NCI-H1417 (cell line): ENCODE measurements around the gene TMEM52B.
"Not testable (repeated sequence)": the region's sequence is repeated elsewhere in the genome, so short reads cannot be mapped to it uniquely, and the experiment has no call there.

Source experiments
- DNase-seq, 3 experiments: peaks; one replicate each; lab custom pipeline; 2025; lab: John Stamatoyannopoulos, UW

TMEM52B gene

GRCh38 chr12:10211940-10212738, 33.3 kb downstream of the TMEM52B start:
- peak; percentile 74 to 93 (median 84) for DNase-seq

GRCh38 chr12:10212739-10213131, 33.9 kb downstream of the TMEM52B start, which contains the start of gene GABARAPL1:
Gene GABARAPL1 (plus strand): TSS chr12:10212877. CDS start chr12:10213130, 253 bp downstream.
- DNase-seq, result peak; percentile 64 to 91 (median 82)

- DNase-seq, result peak; percentile 21 to 86 (median 82)
These were observed 34.6 kb downstream of the TMEM52B start for GRCh38 chr12:10213168-10214135.

GRCh38 chr12:10214136-10214894, 35.5 kb downstream of the TMEM52B start:
- no peak for DNase-seq

- no peak for DNase-seq
These were observed 36.0 kb downstream of the TMEM52B start for GRCh38 chr12:10214895-10215267.

GRCh38 chr12:10215436-10215835, 36.6 kb downstream of the TMEM52B start:
- DNase-seq, result no peak

- not testable (repeated sequence) for DNase-seq
These were observed 37.1 kb downstream of the TMEM52B start for GRCh38 chr12:10215946-10216345.

- no peak for DNase-seq
These were observed 39.2 kb downstream of the TMEM52B start for GRCh38 chr12:10218021-10218420.

- no peak for DNase-seq
These were observed 41.7 kb downstream of the TMEM52B start for GRCh38 chr12:10220398-10221077.

GRCh38 chr12:10221846-10222245, 43.0 kb downstream of the TMEM52B start:
- DNase-seq, result no peak

GRCh38 chr12:10223208-10223607, 44.4 kb downstream of the TMEM52B start:
- no peak for DNase-seq

- DNase-seq, result not testable (repeated sequence)
These were observed 46.6 kb downstream of the TMEM52B start for GRCh38 chr12:10225426-10225825.

GRCh38 chr12:10226086-10226485, 47.3 kb downstream of the TMEM52B start:
- DNase-seq, result no peak

- no peak for DNase-seq
These were observed 47.9 kb downstream of the TMEM52B start for GRCh38 chr12:10226731-10227130.

GRCh38 chr12:10227648-10228047, 48.8 kb downstream of the TMEM52B start:
- DNase-seq, result no peak

- DNase-seq, result no peak
These were observed 55.7 kb downstream of the TMEM52B start for GRCh38 chr12:10234562-10234961.

GRCh38 chr12:10235761-10236631, 57.2 kb downstream of the TMEM52B start:
- DNase-seq, result peak; percentile 20 to 71 (median 22)

GRCh38 chr12:10236720-10237119, 57.9 kb downstream of the TMEM52B start:
- DNase-seq, result no peak

GRCh38 chr12:10238526-10238925, 59.7 kb downstream of the TMEM52B start:
- no peak for DNase-seq

GRCh38 chr12:10241290-10241689, 62.5 kb downstream of the TMEM52B start:
- no peak for DNase-seq
